HG03439 (cell line): ENCODE data around the gene SENP2.

Source experiments
- ATAC-seq: cut with Tn5 transposase; IDR thresholded peaks from one replicate; pipeline ENCODE4 v1.9.1; 2021; ENCODE audit warnings: mild to moderate bottlenecking, moderate library complexity; ENCODE audit not compliant: unreplicated experiment

The SENP2 gene

GRCh38 chr3:185667574-185667973, 81.5 kb downstream of the SENP2 start:
- no peak for ATAC-seq

DNA sequence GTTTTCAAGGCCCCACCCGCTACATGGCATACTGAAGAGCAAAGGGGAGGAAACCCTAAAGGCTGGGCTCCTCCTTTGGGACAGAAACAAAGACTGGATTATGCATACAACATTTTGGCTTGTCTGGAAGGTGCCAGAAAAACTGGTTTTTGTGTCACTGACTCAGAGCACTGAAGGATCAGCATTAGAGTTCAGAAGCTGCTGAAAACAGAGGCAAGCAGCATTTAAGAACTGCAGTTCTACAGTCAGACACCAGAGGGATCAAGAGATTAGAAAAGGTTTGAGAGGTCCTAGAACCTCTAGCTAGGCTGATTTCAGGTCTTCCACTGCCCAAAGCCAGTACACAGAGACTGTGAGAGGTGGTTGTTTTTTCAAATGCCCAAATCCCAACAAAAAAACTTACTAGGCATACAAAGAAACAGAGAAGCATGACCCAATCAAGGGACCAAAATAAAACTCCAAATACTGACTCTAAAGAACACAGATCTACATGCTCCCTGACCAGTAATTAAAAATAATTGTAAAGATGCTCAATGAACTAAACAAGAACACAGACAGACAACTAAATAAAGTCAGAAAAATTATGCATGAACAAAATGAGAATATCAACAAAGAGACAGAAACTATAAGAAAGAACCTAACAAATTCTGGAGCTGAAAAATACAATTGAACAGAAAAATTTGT, 91.2 kb downstream of the SENP2 start:
- no peak for ATAC-seq

GRCh38 chr3:185678027-185678426, 91.9 kb downstream of the SENP2 start:
- ATAC-seq = no peak

DNA sequence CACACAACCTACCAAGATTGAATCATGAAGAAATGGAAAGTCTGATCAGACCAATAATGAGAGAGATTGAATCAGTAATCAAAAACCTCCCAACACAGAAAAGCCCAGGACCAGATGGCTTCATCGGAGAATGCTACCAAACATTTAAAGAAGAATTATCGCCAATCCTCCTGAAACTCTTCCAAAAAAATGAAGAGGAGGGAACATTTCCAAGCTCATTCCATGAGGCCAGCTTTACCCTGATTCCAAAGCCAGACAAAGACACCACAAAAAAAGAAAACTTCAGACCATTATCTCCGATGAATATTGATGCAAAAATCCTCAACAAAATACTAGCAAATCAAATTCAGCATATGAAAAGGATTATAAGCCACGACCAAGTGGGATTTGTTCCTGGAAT, 94.1 kb downstream of the SENP2 start:
- no peak for ATAC-seq
